C1 segment of cervical spinal cord (tissue), 14 donors: ENCODE results near the gene NOTCH3.

Experiments used
- DNase-seq, 14 donors: peaks; one replicate each; lab custom pipeline; 2025; lab: John Stamatoyannopoulos, UW

The NOTCH3 gene

GRCh38 chr19:15236886-15237285, 36.1 kb upstream of the NOTCH3 start:
- DNase-seq = no peak

- no peak for DNase-seq
Measured at GRCh38 chr19:15235781-15236180, 35.0 kb upstream of the NOTCH3 start.

- no peak for DNase-seq
Measured at GRCh38 chr19:15234431-15235130, 33.8 kb upstream of the NOTCH3 start.

GRCh38 chr19:15231271-15231670, 30.5 kb upstream of the NOTCH3 start:
- no peak for DNase-seq

- DNase-seq = no peak
Measured at GRCh38 chr19:15227261-15227660, 26.5 kb upstream of the NOTCH3 start.

GRCh38 chr19:15225760-15226159, 25.0 kb upstream of the NOTCH3 start:
- no peak for DNase-seq

GRCh38 chr19:15223649-15224361, 23.0 kb upstream of the NOTCH3 start:
- DNase-seq = peak in 5 of 14 donors; percentile 16 to 71 (median 35)

GRCh38 chr19:15222738-15223648, 22.2 kb upstream of the NOTCH3 start:
- DNase-seq = peak; percentile 28 to 87 (median 78)

- no peak for DNase-seq
Measured at GRCh38 chr19:15220833-15221232, 20.0 kb upstream of the NOTCH3 start.

GRCh38 chr19:15218501-15218900, 17.7 kb upstream of the NOTCH3 start:
- no peak for DNase-seq

GRCh38 chr19:15216363-15216762, 15.6 kb upstream of the NOTCH3 start:
- no peak for DNase-seq

- DNase-seq = no peak
Measured at GRCh38 chr19:15213715-15214381, 13.1 kb upstream of the NOTCH3 start.

- DNase-seq = no peak
Measured at GRCh38 chr19:15212711-15213110, 11.9 kb upstream of the NOTCH3 start.

GRCh38 chr19:15210323-15210781, 9.6 kb upstream of the NOTCH3 start:
- DNase-seq = peak in 1 of 14 donors; percentile 32

GRCh38 chr19:15201374-15202023, 704 bp upstream of the NOTCH3 start:
- DNase-seq = no peak

GRCh38 chr19:15199661-15200552, 888 bp downstream of the NOTCH3 start:
- no peak for DNase-seq

- no peak for DNase-seq
Measured at GRCh38 chr19:15198951-15199660, 1.7 kb downstream of the NOTCH3 start.

GRCh38 chr19:15197942-15198341, 2.9 kb downstream of the NOTCH3 start:
- no peak for DNase-seq

- DNase-seq = no peak
Measured at GRCh38 chr19:15197275-15197941, 3.4 kb downstream of the NOTCH3 start.
